SH-SY5Y (cell line): ENCODE results near the gene MEIS2.

ENCODE experiments used
- GATA2 ChIP-seq: IDR thresholded peaks from 2 replicates; pipeline ENCODE4 v1.6.1; 2011; ENCODE audit warnings: mild to moderate bottlenecking, low read depth, low read length
- GATA3 ChIP-seq: IDR thresholded peaks from 2 replicates; pipeline ENCODE4 v1.6.1; 2011; ENCODE audit warnings: low read depth, mild to moderate bottlenecking, low read length, moderate library complexity

- TF ChIP-seq GATA3 (no peak), GATA2 (no peak)
Measured at GRCh38 chr15:37133602-37134001, 33.3 kb upstream of the MEIS2 start.
